Measurements from ENCODE around the gene ADGRL3.

DNA sequence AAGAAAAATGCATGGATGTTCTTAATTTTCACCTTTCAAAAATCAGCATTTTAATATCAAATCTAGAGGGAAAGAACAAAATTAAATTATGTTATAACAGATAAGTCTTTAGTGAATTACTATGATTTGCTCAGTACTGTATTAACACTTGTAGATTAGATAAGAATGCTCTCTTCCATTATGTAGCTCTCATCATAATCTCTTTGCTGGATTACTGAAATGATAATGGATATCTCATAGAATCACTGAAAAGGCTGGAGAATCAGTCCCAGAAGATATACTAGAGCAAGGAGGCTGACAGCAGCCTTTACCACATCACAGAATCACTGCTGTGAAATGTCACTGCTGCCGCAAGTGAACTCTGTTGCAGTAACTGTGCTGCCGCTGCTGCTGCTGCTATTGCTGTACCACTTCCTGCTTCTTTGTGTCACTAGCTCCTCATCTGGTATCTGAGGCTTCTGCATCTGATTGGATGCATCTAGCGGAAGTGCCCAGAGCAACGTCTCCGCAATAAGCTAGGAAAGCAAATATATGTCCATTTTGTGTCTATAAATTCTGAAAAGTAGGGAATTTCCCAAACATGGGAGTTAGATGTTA is 738.2 kb downstream of the ADGRL3 start:
- TF ChIP-seq, protein P1, sequence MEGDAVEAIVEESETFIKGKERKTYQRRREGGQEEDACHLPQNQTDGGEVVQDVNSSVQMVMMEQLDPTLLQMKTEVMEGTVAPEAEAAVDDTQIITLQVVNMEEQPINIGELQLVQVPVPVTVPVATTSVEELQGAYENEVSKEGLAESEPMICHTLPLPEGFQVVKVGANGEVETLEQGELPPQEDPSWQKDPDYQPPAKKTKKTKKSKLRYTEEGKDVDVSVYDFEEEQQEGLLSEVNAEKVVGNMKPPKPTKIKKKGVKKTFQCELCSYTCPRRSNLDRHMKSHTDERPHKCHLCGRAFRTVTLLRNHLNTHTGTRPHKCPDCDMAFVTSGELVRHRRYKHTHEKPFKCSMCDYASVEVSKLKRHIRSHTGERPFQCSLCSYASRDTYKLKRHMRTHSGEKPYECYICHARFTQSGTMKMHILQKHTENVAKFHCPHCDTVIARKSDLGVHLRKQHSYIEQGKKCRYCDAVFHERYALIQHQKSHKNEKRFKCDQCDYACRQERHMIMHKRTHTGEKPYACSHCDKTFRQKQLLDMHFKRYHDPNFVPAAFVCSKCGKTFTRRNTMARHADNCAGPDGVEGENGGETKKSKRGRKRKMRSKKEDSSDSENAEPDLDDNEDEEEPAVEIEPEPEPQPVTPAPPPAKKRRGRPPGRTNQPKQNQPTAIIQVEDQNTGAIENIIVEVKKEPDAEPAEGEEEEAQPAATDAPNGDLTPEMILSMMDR (IDR thresholded peaks at IDR 0.05): no peak
- no peak for TF ChIP-seq EP300 (IDR thresholded peaks at IDR 0.05)
- TF ChIP-seq POLR2A (IDR thresholded peaks at IDR 0.05; ENCODE audit: low read depth): no peak
- TF ChIP-seq POLR2AphosphoS5 (IDR thresholded peaks at IDR 0.05): no peak

Measured in esophagus muscularis mucosa (tissue), 4 donors.